WERI-Rb-1 (cell line): ENCODE measurements around the gene TCP11L2.

Experiments
- DNase-seq: peaks from one replicate; pipeline ENCODE4 v3.0.0-alpha.2; 2020
- H3K27ac ChIP-seq: fragments of 250-450 bp; sonication (Bioruptor Pico); 2 replicates; pipeline ENCODE4 v1.5.1; 2020; ENCODE audit warnings: mild to moderate bottlenecking, moderate library complexity
- H3K27me3 ChIP-seq: fragments of 250-450 bp; sonication (Bioruptor Pico); 2 replicates; pipeline ENCODE4 v1.5.1; 2021; ENCODE audit warnings: mild to moderate bottlenecking, low read depth, moderate library complexity; ENCODE audit not compliant: insufficient read depth, severe bottlenecking
- H3K36me3 ChIP-seq: fragments of 250-450 bp; sonication (Bioruptor Pico); 2 replicates; pipeline ENCODE4 v1.5.1; 2020; ENCODE audit warnings: mild to moderate bottlenecking, moderate library complexity
- H3K4me3 ChIP-seq: 2 replicates; pipeline ENCODE4 v1.5.1; 2011; ENCODE audit warnings: low read depth, mild to moderate bottlenecking, control low read depth, low read length
- H3K9me3 ChIP-seq: fragments of 250-450 bp; sonication (Bioruptor Pico); 2 replicates; pipeline ENCODE4 v1.5.1; 2021; ENCODE audit warnings: mild to moderate bottlenecking, moderate library complexity; ENCODE audit not compliant: severe bottlenecking
- CTCF ChIP-seq: IDR thresholded peaks from 2 replicates; pipeline ENCODE4 v1.5.1; 2011; ENCODE audit warnings: low read depth, mild to moderate bottlenecking, control low read depth, inconsistent platforms, low read length

Gene TCP11L2

GRCh38 chr12:106273491-106273890 lies 29.0 kb upstream of the TCP11L2 start:
- Histone ChIP-seq H3K9me3 (no peaks in the 10 kb centered on the region), H3K27ac (no peak overlapping the region), H3K27me3 (no peaks in the 10 kb centered on the region), H3K4me3 (no peak overlapping the region), H3K36me3 (no peaks in the 10 kb centered on the region)
- DNase-seq: no peak
- no peak for TF ChIP-seq CTCF

- H3K4me3 ChIP-seq: no peak overlapping the region
- TF ChIP-seq CTCF: no peak
- no peaks in the 10 kb centered on the region for H3K36me3 ChIP-seq
- no peaks in the 10 kb centered on the region for H3K27me3 ChIP-seq
- no peaks in the 10 kb centered on the region for H3K9me3 ChIP-seq
- H3K27ac ChIP-seq: no peak overlapping the region
- no peak for DNase-seq
Observed at GRCh38 chr12:106274012-106274411, 28.5 kb upstream of the TCP11L2 start.

- Histone ChIP-seq H3K36me3 (no peaks in the 10 kb centered on the region), H3K4me3 (no peak overlapping the region), H3K9me3 (no peaks in the 10 kb centered on the region), H3K27me3 (no peaks in the 10 kb centered on the region), H3K27ac (no peak overlapping the region)
- TF ChIP-seq CTCF: no peak
- DNase-seq: no peak
Observed at GRCh38 chr12:106274575-106275121, 27.9 kb upstream of the TCP11L2 start.

- no peak for TF ChIP-seq CTCF
- H3K27me3 ChIP-seq: no peaks in the 10 kb centered on the region
- no peak overlapping the region for H3K27ac ChIP-seq
- H3K4me3 ChIP-seq: no peak overlapping the region
- no peak for DNase-seq
- H3K9me3 ChIP-seq: no peaks in the 10 kb centered on the region
- H3K36me3 ChIP-seq: no peaks in the 10 kb centered on the region
Observed at GRCh38 chr12:106275458-106275857, 27.1 kb upstream of the TCP11L2 start.

GRCh38 chr12:106276032-106276740 lies 26.3 kb upstream of the TCP11L2 start:
- Histone ChIP-seq H3K9me3 (no peaks in the 10 kb centered on the region), H3K27ac (no peak overlapping the region), H3K27me3 (no peaks in the 10 kb centered on the region), H3K36me3 (no peaks in the 10 kb centered on the region), H3K4me3 (no peak overlapping the region)
- DNase-seq: no peak
- TF ChIP-seq CTCF: no peak

GRCh38 chr12:106280106-106280505 lies 22.4 kb upstream of the TCP11L2 start:
- TF ChIP-seq CTCF: no peak
- Histone ChIP-seq H3K27me3 (no peaks in the 10 kb centered on the region), H3K9me3 (peaks cover 3% of the 10 kb centered on the region), H3K4me3 (no peak overlapping the region), H3K27ac (no peak overlapping the region), H3K36me3 (no peaks in the 10 kb centered on the region)
- DNase-seq: no peak
